ENCODE data around the gene CKAP5.

The CKAP5 gene

GRCh38 chr11:46838501-46838900 lies 7.6 kb downstream of the CKAP5 start:
- H3K27ac ChIP-seq: no peak overlapping the region

GRCh38 chr11:46837860-46838259 lies 8.2 kb downstream of the CKAP5 start:
- TF ChIP-seq CTCF (conservative IDR thresholded peaks at IDR 0.05): no peak
- TF ChIP-seq ZFX (IDR thresholded peaks at IDR 0.05): no peak

More at GRCh38 chr11:46838501-46838900, 7.6 kb downstream of the CKAP5 start:
- TF ChIP-seq CTCF (conservative IDR thresholded peaks at IDR 0.05) (no peak), ZFX (IDR thresholded peaks at IDR 0.05) (no peak)

GRCh38 chr11:46836870-46837269 lies 9.2 kb downstream of the CKAP5 start:
- TF ChIP-seq CTCF (conservative IDR thresholded peaks at IDR 0.05) (no peak), ZFX (IDR thresholded peaks at IDR 0.05) (no peak)
- H3K27ac ChIP-seq: no peak overlapping the region

More at GRCh38 chr11:46837860-46838259, 8.2 kb downstream of the CKAP5 start:
- no peak overlapping the region for H3K27ac ChIP-seq

GRCh38 chr11:46836431-46836830 lies 9.6 kb downstream of the CKAP5 start:
- TF ChIP-seq CTCF (conservative IDR thresholded peaks at IDR 0.05) (no peak), ZFX (IDR thresholded peaks at IDR 0.05) (no peak)
- no peak overlapping the region for H3K27ac ChIP-seq

- H3K27ac ChIP-seq: no peak overlapping the region
- TF ChIP-seq ZFX (IDR thresholded peaks at IDR 0.05): no peak
- no peak for TF ChIP-seq CTCF (conservative IDR thresholded peaks at IDR 0.05)
Observed at GRCh38 chr11:46835897-46836296, 10.2 kb downstream of the CKAP5 start.

GRCh38 chr11:46834821-46835220 lies 11.3 kb downstream of the CKAP5 start:
- no peak for TF ChIP-seq CTCF (conservative IDR thresholded peaks at IDR 0.05)
- TF ChIP-seq ZFX (IDR thresholded peaks at IDR 0.05): no peak
- H3K27ac ChIP-seq: no peak overlapping the region

- TF ChIP-seq ZFX (IDR thresholded peaks at IDR 0.05) (no peak), CTCF (conservative IDR thresholded peaks at IDR 0.05) (no peak)
- H3K27ac ChIP-seq: no peak overlapping the region
Observed at GRCh38 chr11:46832511-46833214, 13.4 kb downstream of the CKAP5 start.
